Activated CD4-positive, alpha-beta T cell treated with anti-CD3 and anti-CD28 coated beads, Interleukin-2, amount 50 U/mL, for 1 hour (primary cell): Measurements from ENCODE around the gene AOAH.

Experiments used
- DNase-seq: peaks from one replicate; pipeline ENCODE4 v3.0.0-alpha.2; 2020

AOAH gene

GRCh38 chr7:36626111-36626510 lies 98.2 kb downstream of the AOAH start:
- DNase-seq: no peak

- no peak for DNase-seq
Measured at GRCh38 chr7:36625247-36625646, 99.0 kb downstream of the AOAH start.

GRCh38 chr7:36623247-36623646 lies 101.0 kb downstream of the AOAH start:
- DNase-seq: no peak

GRCh38 chr7:36621396-36621795 lies 102.9 kb downstream of the AOAH start:
- no peak for DNase-seq

- DNase-seq: no peak
Measured at GRCh38 chr7:36620166-36620708, 104.1 kb downstream of the AOAH start.

- no peak for DNase-seq
Measured at GRCh38 chr7:36617408-36617807, 106.9 kb downstream of the AOAH start.

- DNase-seq: no peak
Measured at GRCh38 chr7:36615852-36616540, 108.3 kb downstream of the AOAH start.

GRCh38 chr7:36614959-36615358 lies 109.3 kb downstream of the AOAH start:
- DNase-seq: no peak

GRCh38 chr7:36613031-36613614 lies 111.2 kb downstream of the AOAH start:
- DNase-seq: no peak

GRCh38 chr7:36611703-36612102 lies 112.6 kb downstream of the AOAH start:
- no peak for DNase-seq

GRCh38 chr7:36607721-36608095 lies 116.6 kb downstream of the AOAH start:
- DNase-seq: no peak

- DNase-seq: no peak
Measured at GRCh38 chr7:36606976-36607720, 117.1 kb downstream of the AOAH start.

GRCh38 chr7:36606153-36606975 lies 117.9 kb downstream of the AOAH start:
- DNase-seq: no peak

GRCh38 chr7:36605261-36606051 lies 118.8 kb downstream of the AOAH start:
- no peak for DNase-seq

GRCh38 chr7:36604806-36605205 lies 119.5 kb downstream of the AOAH start:
- no peak for DNase-seq

GRCh38 chr7:36602934-36603887 lies 121.1 kb downstream of the AOAH start:
- DNase-seq: no peak

GRCh38 chr7:36602511-36602910 lies 121.8 kb downstream of the AOAH start:
- DNase-seq: no peak

GRCh38 chr7:36601601-36602000 lies 122.7 kb downstream of the AOAH start:
- DNase-seq: no peak

- no peak for DNase-seq
Measured at GRCh38 chr7:36600869-36601530, 123.3 kb downstream of the AOAH start.

- DNase-seq: no peak
Measured at GRCh38 chr7:36600314-36600682, 124.0 kb downstream of the AOAH start.
